HG02973 (cell line): Measurements from ENCODE around the gene ZNF587.
"Not testable (repeated sequence)": the region's sequence is repeated elsewhere in the genome, so short reads cannot be mapped to it uniquely, and the experiment has no call there.

Experiments used
- ATAC-seq: cut with Tn5 transposase; IDR thresholded peaks from one replicate; pipeline ENCODE4 v1.9.1; 2021; ENCODE audit warnings: moderate library complexity; ENCODE audit not compliant: unreplicated experiment

The ZNF587 gene

GRCh38 chr19:57821501-57821900 is 28.2 kb upstream of the ZNF587 start:
- not testable (repeated sequence) for ATAC-seq

- not testable (repeated sequence) for ATAC-seq
Measured at GRCh38 chr19:57823155-57823554, 26.5 kb upstream of the ZNF587 start.

GRCh38 chr19:57823608-57824007 is 26.1 kb upstream of the ZNF587 start:
- ATAC-seq: not testable (repeated sequence)

- no peak for ATAC-seq
Measured at GRCh38 chr19:57825511-57825910, 24.1 kb upstream of the ZNF587 start.

GRCh38 chr19:57829316-57829715 is 20.3 kb upstream of the ZNF587 start:
- ATAC-seq: no peak

- no peak for ATAC-seq
Measured at GRCh38 chr19:57830071-57830602, 19.5 kb upstream of the ZNF587 start, which contains the start of gene ZNF587B. Gene ZNF587B (plus strand): TSS chr19:57830299. CDS start chr19:57830529, 230 bp downstream.

- not testable (repeated sequence) for ATAC-seq
Measured at GRCh38 chr19:57836991-57837390, 12.7 kb upstream of the ZNF587 start.

- not testable (repeated sequence) for ATAC-seq
Measured at GRCh38 chr19:57838622-57839191, 11.0 kb upstream of the ZNF587 start.

- no peak for ATAC-seq
Measured at GRCh38 chr19:57841122-57841763, 8.4 kb upstream of the ZNF587 start.

GRCh38 chr19:57847164-57847563 is 2.5 kb upstream of the ZNF587 start:
- ATAC-seq: not testable (repeated sequence)

- ATAC-seq: peak; percentile 29
Measured at GRCh38 chr19:57849162-57849665, 445 bp upstream of the ZNF587 start.

GRCh38 chr19:57850553-57851017 is 926 bp downstream of the ZNF587 start:
- ATAC-seq: no peak

GRCh38 chr19:57851812-57852603 is 2.3 kb downstream of the ZNF587 start:
- ATAC-seq: not testable (repeated sequence)

GRCh38 chr19:57854117-57854516 is 4.5 kb downstream of the ZNF587 start:
- ATAC-seq: not testable (repeated sequence)

GRCh38 chr19:57862351-57862750 is 12.7 kb downstream of the ZNF587 start:
- not testable (repeated sequence) for ATAC-seq

GRCh38 chr19:57867868-57868492 is 18.3 kb downstream of the ZNF587 start:
- ATAC-seq: no peak

- ATAC-seq: not testable (repeated sequence)
Measured at GRCh38 chr19:57869655-57870054, 20.0 kb downstream of the ZNF587 start.

GRCh38 chr19:57870225-57870624 is 20.6 kb downstream of the ZNF587 start:
- ATAC-seq: no peak

- ATAC-seq: no peak
Measured at GRCh38 chr19:57872450-57872849, 22.8 kb downstream of the ZNF587 start.

- ATAC-seq: not testable (repeated sequence)
Measured at GRCh38 chr19:57873883-57874799, 24.5 kb downstream of the ZNF587 start.
